H1 (cell line): ENCODE results near the gene STK33.

Experiments
- CBX5 ChIP-seq: fragments of 300-800, 300-1000 bp; sonication (generic); IDR thresholded peaks from 2 replicates; pipeline ENCODE4 v1.7.1; 2016; ENCODE audit warnings: antibody characterized with exemption, low read length, low read depth
- CEBPB ChIP-seq: IDR thresholded peaks from 2 replicates; pipeline ENCODE4 v1.6.1; 2012; ENCODE audit warnings: low read depth, low read length
- CTBP2 ChIP-seq: IDR thresholded peaks from 2 replicates; pipeline ENCODE4 v1.7.0; 2011; ENCODE audit warnings: borderline replicate concordance, mild to moderate bottlenecking, moderate library complexity, mixed read lengths, low read length; ENCODE audit not compliant: insufficient read depth, insufficient read length
- CTCF ChIP-seq, 3 experiments: IDR thresholded peaks; 1 replicate in 2 of 3; 2 replicates in 1 of 3; pipeline versions ENCODE4 v1.5.1 to v1.6.1; 2011; ENCODE audit warnings: low read length in 3 of 3, mild to moderate bottlenecking in 3 of 3, inconsistent platforms in 2 of 3, low read depth in 1 of 3, moderate library complexity in 1 of 3; ENCODE audit not compliant: insufficient read depth in 1 of 3; ENCODE audit errors: control extremely low read depth in 1 of 3
- EZH2 ChIP-seq: fragments of 200-600 bp; sonication (generic); IDR thresholded peaks from 2 replicates; pipeline ENCODE4 v1.7.1; 2012; ENCODE audit warnings: low read depth, mild to moderate bottlenecking, moderate library complexity, low read length, inconsistent platforms; ENCODE audit not compliant: severe bottlenecking
- FOSL1 ChIP-seq: IDR thresholded peaks from 2 replicates; pipeline ENCODE4 v1.6.1; 2011; ENCODE audit warnings: mild to moderate bottlenecking, low read depth, low read length, moderate library complexity; ENCODE audit not compliant: insufficient read depth
- POLR2A ChIP-seq, 2 experiments: IDR thresholded peaks; 1 replicate in 1 of 2; 2 replicates in 1 of 2; pipeline ENCODE4 v1.6.1; 2011; ENCODE audit warnings: low read depth in 2 of 2, low read length in 2 of 2, mild to moderate bottlenecking in 2 of 2; ENCODE audit errors: control extremely low read depth in 1 of 2
- POLR2AphosphoS5 ChIP-seq: IDR thresholded peaks from 2 replicates; pipeline ENCODE4 v1.6.1; 2011; ENCODE audit warnings: low read depth, low read length
- RNF2 ChIP-seq: fragments of 200-900, 300-1000 bp; sonication (generic); IDR thresholded peaks from 2 replicates; pipeline ENCODE4 v1.7.1; 2016; ENCODE audit warnings: borderline replicate concordance, low read depth, mild to moderate bottlenecking, antibody characterized with exemption, low read length; ENCODE audit not compliant: poor library complexity, severe bottlenecking; ENCODE audit errors: missing control alignments
- SIN3A ChIP-seq, 2 experiments: IDR thresholded peaks in 1 of 2; conservative IDR thresholded peaks in 1 of 2; 2 replicates each; pipeline ENCODE4 v1.6.1; 2011 to 2012; ENCODE audit warnings: low read length in 2 of 2, improper control_type of control experiment in 1 of 2, low read depth in 1 of 2, mild to moderate bottlenecking in 1 of 2
- SIRT6 ChIP-seq: IDR thresholded peaks from one replicate; pipeline ENCODE4 v1.7.1; 2012; ENCODE audit warnings: low read length, inconsistent platforms
- TF ChIP-seq, protein P1 (sequence below): IDR thresholded peaks from 2 replicates; pipeline ENCODE4 v1.6.1; 2012; ENCODE audit warnings: inconsistent platforms

GRCh38 chr11:8574798-8575197, 19.2 kb downstream of the STK33 start:
- TF ChIP-seq CTCF (IDR thresholded peaks at IDR 0.05; ENCODE audit: control extremely low read depth in 1 of 3, insufficient read depth in 1 of 3, low read depth in 1 of 3, low read length in 3 of 3) (no peak), RNF2 (no peak), FOSL1 (no peak), POLR2A (IDR thresholded peaks at IDR 0.05; ENCODE audit: control extremely low read depth in 1 of 2, low read depth in 2 of 2, low read length in 2 of 2) (no peak), POLR2AphosphoS5 (no peak), EZH2 (no peak), CTBP2 (no peak), CBX5 (no peak), SIN3A (conservative IDR thresholded peaks at IDR 0.05 in 1 of 2, IDR thresholded peaks at IDR 0.05 in 1 of 2; ENCODE audit: low read depth in 1 of 2, low read length in 2 of 2) (no peak), SIRT6 (no peak), CEBPB (peak; percentile 91)
- TF ChIP-seq, protein P1, sequence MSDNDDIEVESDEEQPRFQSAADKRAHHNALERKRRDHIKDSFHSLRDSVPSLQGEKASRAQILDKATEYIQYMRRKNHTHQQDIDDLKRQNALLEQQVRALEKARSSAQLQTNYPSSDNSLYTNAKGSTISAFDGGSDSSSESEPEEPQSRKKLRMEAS = no peak
